ENCODE measurements around the gene INPP5B. TPM values are rescaled to one million over a fixed set of nuclear protein-coding genes. Genes with fewer than 3 reads are reported as not detected.

INPP5B gene
- total and polyA plus RNA-seq, 2 of the 13 experiments (the other 11 are each of a cell fraction or from before 2014, with no cell fraction given): 9.0 to 9.8 TPM

DNA sequence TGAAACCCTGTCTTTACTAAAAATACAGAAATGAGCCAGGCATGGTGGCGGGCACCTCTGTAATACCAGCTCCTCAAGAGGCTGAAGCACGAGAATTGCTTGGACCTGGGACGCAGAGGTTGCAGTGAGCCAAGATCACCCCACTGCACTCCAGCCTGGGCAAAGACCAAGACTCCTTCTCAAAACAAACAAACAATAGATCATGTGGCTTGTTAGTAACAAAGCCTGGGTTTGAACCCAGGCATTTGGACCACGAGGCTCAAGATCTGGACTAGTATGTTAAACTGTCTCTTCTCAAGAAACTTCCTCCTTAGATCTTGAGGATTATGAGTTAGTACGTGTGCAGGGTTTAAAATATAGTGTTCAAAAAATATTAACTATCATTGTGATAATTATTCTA, 1.6 kb downstream of the INPP5B start (continued):
- TF ChIP-seq, protein P1, sequence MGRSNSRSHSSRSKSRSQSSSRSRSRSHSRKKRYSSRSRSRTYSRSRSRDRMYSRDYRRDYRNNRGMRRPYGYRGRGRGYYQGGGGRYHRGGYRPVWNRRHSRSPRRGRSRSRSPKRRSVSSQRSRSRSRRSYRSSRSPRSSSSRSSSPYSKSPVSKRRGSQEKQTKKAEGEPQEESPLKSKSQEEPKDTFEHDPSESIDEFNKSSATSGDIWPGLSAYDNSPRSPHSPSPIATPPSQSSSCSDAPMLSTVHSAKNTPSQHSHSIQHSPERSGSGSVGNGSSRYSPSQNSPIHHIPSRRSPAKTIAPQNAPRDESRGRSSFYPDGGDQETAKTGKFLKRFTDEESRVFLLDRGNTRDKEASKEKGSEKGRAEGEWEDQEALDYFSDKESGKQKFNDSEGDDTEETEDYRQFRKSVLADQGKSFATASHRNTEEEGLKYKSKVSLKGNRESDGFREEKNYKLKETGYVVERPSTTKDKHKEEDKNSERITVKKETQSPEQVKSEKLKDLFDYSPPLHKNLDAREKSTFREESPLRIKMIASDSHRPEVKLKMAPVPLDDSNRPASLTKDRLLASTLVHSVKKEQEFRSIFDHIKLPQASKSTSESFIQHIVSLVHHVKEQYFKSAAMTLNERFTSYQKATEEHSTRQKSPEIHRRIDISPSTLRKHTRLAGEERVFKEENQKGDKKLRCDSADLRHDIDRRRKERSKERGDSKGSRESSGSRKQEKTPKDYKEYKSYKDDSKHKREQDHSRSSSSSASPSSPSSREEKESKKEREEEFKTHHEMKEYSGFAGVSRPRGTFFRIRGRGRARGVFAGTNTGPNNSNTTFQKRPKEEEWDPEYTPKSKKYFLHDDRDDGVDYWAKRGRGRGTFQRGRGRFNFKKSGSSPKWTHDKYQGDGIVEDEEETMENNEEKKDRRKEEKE (IDR thresholded peaks at IDR 0.05): no peak

DNA sequence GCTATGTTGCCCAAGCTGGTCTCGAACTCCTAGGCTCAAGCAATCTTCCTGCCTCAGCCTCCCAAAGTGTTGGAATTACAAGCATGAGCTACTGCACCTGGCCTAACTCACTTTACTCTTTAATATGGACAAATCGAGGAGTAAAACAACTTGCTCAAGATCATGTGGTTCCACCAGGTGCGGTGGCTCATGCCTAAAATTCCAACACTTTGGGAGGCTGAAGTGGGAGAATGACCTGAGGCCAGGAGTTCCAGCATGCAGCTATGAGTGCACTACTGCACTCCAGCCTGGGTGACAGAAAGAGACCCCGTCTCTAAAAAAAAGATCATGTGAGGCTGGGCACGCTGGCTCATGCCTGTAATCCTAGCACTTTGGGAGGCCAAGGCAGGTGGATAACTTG, 2.0 kb downstream of the INPP5B start:
- ATAC-seq: no peak
- no peaks in the 10 kb centered on the region for H3K9me3 ChIP-seq (ENCODE audit: low read length)
- H3K27ac ChIP-seq (ENCODE audit: extremely low read length, insufficient read depth, low read length): no peak overlapping the region
- H3K36me3 ChIP-seq (replicated peaks in 1 of 2; ENCODE audit: control insufficient read depth in 1 of 2, insufficient read depth in 2 of 2, low read length in 2 of 2): no peaks in the 10 kb centered on the region
- POLR2A ChIA-PET: no interaction called here
- no peak for FAIRE-seq
- H3K27me3 ChIP-seq (ENCODE audit: control insufficient read depth in 1 of 2, insufficient read depth in 2 of 2, low read length in 2 of 2): no peaks in the 10 kb centered on the region; a peak in 1 of 5 replicates
- in situ Hi-C loops (cut with HindIII; ENCODE audit: extremely low pct_ligation_motif_present, low pct_unique_long_range_greater_than_20kb) (no loop called here), intact Hi-C loops (cut with micrococcal nuclease; ENCODE audit: unreplicated experiment) (no loop called here)
- no peak overlapping the region for H3K4me2 ChIP-seq (ENCODE audit: low read depth, low read length)
- WGBS (ENCODE audit: low lambda C conversion rate): 90% methylated on average over 5 of the region's 5 CpGs
- no peak for DNase-seq (ENCODE audit: low spot score)
- CTCF ChIA-PET (ENCODE audit: low intra/inter-chr PET ratio, low total read pairs): no interaction called here
- H3K4me1 ChIP-seq (ENCODE audit: insufficient read depth, low read length): peaks cover 58% of the 10 kb centered on the region
- H3K4me3 ChIP-seq (replicated peaks in 1 of 3; ENCODE audit: insufficient read depth in 1 of 3, low read depth in 2 of 3, low read length in 3 of 3): no peak overlapping the region
- no peaks in the 10 kb centered on the region for H3K79me2 ChIP-seq (ENCODE audit: insufficient read depth, low read length)
- BruUV-seq (replicated peaks): no TSS peak
- H2AFZ ChIP-seq (ENCODE audit: low read length): no peak overlapping the region
- no peak for TF ChIP-seq SETDB1 (CRISPR knock-in tag; IDR thresholded peaks at IDR 0.05; ENCODE audit: borderline replicate concordance)
- no peak for TF ChIP-seq ATM (IDR thresholded peaks at IDR 0.05; ENCODE audit: borderline replicate concordance)
- no peak for TF ChIP-seq BRD4 (CRISPR knock-in tag; IDR thresholded peaks at IDR 0.05)
- TF ChIP-seq PHF5A (CRISPR knock-in tag; IDR thresholded peaks at IDR 0.05; ENCODE audit: low read depth, unreplicated experiment): no peak
- TF ChIP-seq ZNF816 (CRISPR knock-in tag; IDR thresholded peaks at IDR 0.05; ENCODE audit: borderline replicate concordance): no peak
- TF ChIP-seq ZNF180 (CRISPR knock-in tag; IDR thresholded peaks at IDR 0.05; ENCODE audit: borderline replicate concordance, low read depth): no peak
- TF ChIP-seq ZNF660 (CRISPR knock-in tag; IDR thresholded peaks at IDR 0.05; ENCODE audit: borderline replicate concordance, low read depth): no peak
- TF ChIP-seq, protein P2, sequence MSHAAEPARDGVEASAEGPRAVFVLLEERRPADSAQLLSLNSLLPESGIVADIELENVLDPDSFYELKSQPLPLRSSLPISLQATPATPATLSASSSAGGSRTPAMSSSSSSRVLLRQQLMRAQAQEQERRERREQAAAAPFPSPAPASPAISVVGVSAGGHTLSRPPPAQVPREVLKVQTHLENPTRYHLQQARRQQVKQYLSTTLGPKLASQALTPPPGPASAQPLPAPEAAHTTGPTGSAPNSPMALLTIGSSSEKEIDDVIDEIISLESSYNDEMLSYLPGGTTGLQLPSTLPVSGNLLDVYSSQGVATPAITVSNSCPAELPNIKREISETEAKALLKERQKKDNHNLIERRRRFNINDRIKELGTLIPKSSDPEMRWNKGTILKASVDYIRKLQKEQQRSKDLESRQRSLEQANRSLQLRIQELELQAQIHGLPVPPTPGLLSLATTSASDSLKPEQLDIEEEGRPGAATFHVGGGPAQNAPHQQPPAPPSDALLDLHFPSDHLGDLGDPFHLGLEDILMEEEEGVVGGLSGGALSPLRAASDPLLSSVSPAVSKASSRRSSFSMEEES (CRISPR knock-in tag; IDR thresholded peaks at IDR 0.05): no peak
- TF ChIP-seq GATAD1 (CRISPR knock-in tag; IDR thresholded peaks at IDR 0.05): no peak
- no peak for TF ChIP-seq TMF1 (CRISPR knock-in tag; IDR thresholded peaks at IDR 0.05; ENCODE audit: low read depth)
- no peak overlapping the region for H3K9ac ChIP-seq (ENCODE audit: insufficient read depth, low read depth, low read length)
- no peaks in the 10 kb centered on the region for H4K20me1 ChIP-seq (ENCODE audit: insufficient read depth, low read length)
